Breast epithelium (tissue), 3 donors: ENCODE measurements around the gene RBP5.

Experiments used
- CTCF ChIP-seq, 3 donors: fragments of 450-650 bp; IDR thresholded peaks; one replicate each; pipeline ENCODE4 v1.5.1; 2016 to 2017; ENCODE audit warnings: antibody characterized with exemption in 3 of 3, mild to moderate bottlenecking in 3 of 3, moderate library complexity in 3 of 3
- POLR2AphosphoS5 ChIP-seq, 3 donors: sonication (generic); formaldehyde crosslinking; IDR thresholded peaks; one replicate each; pipeline ENCODE4 v1.6.1; 2017; ENCODE audit warnings: antibody characterized with exemption in 3 of 3

- TF ChIP-seq CTCF (IDR thresholded peaks at IDR 0.05) (no peak), POLR2AphosphoS5 (IDR thresholded peaks at IDR 0.05) (no peak)
These were observed 29.2 kb downstream of the RBP5 start for GRCh38 chr12:7099290-7099996.
